Transverse colon (tissue), 4 donors: Measurements from ENCODE around the gene LRRC3C.

ENCODE experiments used
- CTCF ChIP-seq, 5 experiments: fragments of 200-600 bp in 3 of 5; fragments of 450-650 bp in 2 of 5; sonication (generic) in 3 of 5; IDR thresholded peaks; 1 replicate in 2 of 5; 2 replicates in 3 of 5; pipeline ENCODE4 v1.5.1; 2016 to 2017; ENCODE audit warnings: antibody characterized with exemption in 5 of 5, inconsistent platforms in 3 of 5, mild to moderate bottlenecking in 2 of 5, moderate library complexity in 1 of 5
- POLR2A ChIP-seq: fragments of 450-650 bp; IDR thresholded peaks from one replicate; pipeline ENCODE4 v1.6.1; 2016; ENCODE audit warnings: antibody characterized with exemption, mild to moderate bottlenecking, moderate library complexity
- POLR2AphosphoS5 ChIP-seq, 3 donors: sonication (generic); formaldehyde crosslinking; IDR thresholded peaks; one replicate each; pipeline ENCODE4 v1.6.1; 2016; ENCODE audit warnings: antibody characterized with exemption in 3 of 3

DNA sequence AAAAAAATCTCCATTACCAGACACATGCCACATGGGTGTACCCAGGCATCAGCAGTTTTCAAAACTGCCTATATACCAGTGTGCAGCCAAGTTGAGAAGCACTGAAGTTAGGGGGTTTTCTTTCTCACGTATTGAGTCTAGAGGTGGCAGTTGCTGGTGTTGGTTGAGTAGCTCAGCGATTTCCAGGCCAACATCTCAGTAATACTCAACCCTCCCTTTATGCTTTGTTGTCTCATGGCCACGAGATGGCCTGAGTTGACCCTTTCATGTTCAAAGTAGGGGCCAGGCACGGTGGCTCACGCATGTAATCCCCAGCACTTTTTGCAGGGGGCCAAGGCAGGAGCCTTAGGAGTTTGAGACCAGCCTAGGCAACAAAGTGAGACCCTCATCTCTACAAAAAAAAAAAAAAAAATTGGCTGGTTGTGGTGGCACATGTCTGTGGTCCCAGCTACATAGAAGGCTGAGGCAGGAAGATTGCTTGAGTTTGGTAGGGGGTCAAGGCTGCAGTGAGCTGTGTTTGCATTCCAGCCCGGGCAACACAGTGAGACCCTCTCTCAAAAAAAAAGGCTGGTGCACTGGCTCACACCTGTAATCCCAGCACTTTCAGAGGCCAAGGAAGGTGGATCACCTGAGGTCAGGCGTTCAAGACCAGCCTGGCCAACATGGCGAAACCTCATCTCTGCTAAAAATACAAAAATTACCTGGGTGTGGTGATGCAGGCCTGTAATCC lies 10.8 kb downstream of the LRRC3C start:
- no peak for TF ChIP-seq CTCF (IDR thresholded peaks at IDR 0.05)
- TF ChIP-seq POLR2A: no peak
- no peak for TF ChIP-seq POLR2AphosphoS5 (IDR thresholded peaks at IDR 0.05)
